ENCODE measurements around the gene SELENOW.

The SELENOW gene

GRCh38 chr19:47826800-47827199 is 48.3 kb downstream of the SELENOW start:
- DNase-seq: no peak

GRCh38 chr19:47832723-47833122 is 54.2 kb downstream of the SELENOW start:
- no peak for DNase-seq
